Central memory CD8-positive, alpha-beta T cell (primary cell): ENCODE measurements around the gene ADAM8.
"Not testable (repeated sequence)": the region's sequence is repeated elsewhere in the genome, so short reads cannot be mapped to it uniquely, and the experiment has no call there.

ENCODE experiments used
- ATAC-seq: fragments of 150-1000 bp; cut with Tn5 transposase; replicated peaks from 2 replicates; pipeline ENCODE4 v1.10.0; 2022; ENCODE audit warnings: mild to moderate bottlenecking, moderate FRiP score, moderate number of reproducible peaks; ENCODE audit not compliant: poor library complexity, severe bottlenecking; ENCODE audit errors: extremely low read depth
- DNase-seq, 2 donors: peaks; one replicate each; pipeline ENCODE4 v3.0.0; 2021; ENCODE audit warnings: low spot score in 2 of 2
- H3K27ac Mint-ChIP-seq: one replicate; pipeline ENCODE4 v1.8.0; 2022; ENCODE audit warnings: low read depth, mild to moderate bottlenecking, moderate library complexity, mixed read lengths
- H3K27me3 Mint-ChIP-seq: one replicate; pipeline ENCODE4 v1.8.0; 2022; ENCODE audit warnings: mixed read lengths
- H3K36me3 Mint-ChIP-seq: one replicate; pipeline ENCODE4 v1.8.0; 2022; ENCODE audit warnings: mild to moderate bottlenecking, moderate library complexity, mixed read lengths; ENCODE audit not compliant: insufficient read depth
- H3K4me1 Mint-ChIP-seq: one replicate; pipeline ENCODE4 v1.8.0; 2022; ENCODE audit warnings: mixed read lengths
- H3K4me3 Mint-ChIP-seq: one replicate; pipeline ENCODE4 v1.8.0; 2022; ENCODE audit warnings: mild to moderate bottlenecking, moderate library complexity, mixed read lengths
- H3K9me3 Mint-ChIP-seq: one replicate; pipeline ENCODE4 v1.8.0; 2022; ENCODE audit warnings: mixed read lengths

ADAM8 gene

GRCh38 chr10:133267293-133267692 lies 9.4 kb downstream of the ADAM8 start:
- ATAC-seq, result no peak
- DNase-seq, result no peak
- peaks cover 33% of the 10 kb centered on the region for H3K36me3 Mint-ChIP-seq
- H3K4me1 Mint-ChIP-seq, result peaks cover 20% of the 10 kb centered on the region
- H3K4me3 Mint-ChIP-seq, result no peak overlapping the region
- H3K27ac Mint-ChIP-seq, result no peak overlapping the region
- H3K27me3 Mint-ChIP-seq, result no peaks in the 10 kb centered on the region
- H3K9me3 Mint-ChIP-seq, result no peaks in the 10 kb centered on the region

- H3K4me1 Mint-ChIP-seq, result peaks cover 21% of the 10 kb centered on the region
- ATAC-seq, result no peak
- H3K9me3 Mint-ChIP-seq, result no peaks in the 10 kb centered on the region
- peak overlapping the region; percentile 90 for H3K27ac Mint-ChIP-seq
- H3K36me3 Mint-ChIP-seq, result peaks cover 30% of the 10 kb centered on the region
- no peaks in the 10 kb centered on the region for H3K27me3 Mint-ChIP-seq
- H3K4me3 Mint-ChIP-seq, result no peak overlapping the region
- DNase-seq, result no peak
Measured at GRCh38 chr10:133266056-133266795, 10.4 kb downstream of the ADAM8 start.

DNA sequence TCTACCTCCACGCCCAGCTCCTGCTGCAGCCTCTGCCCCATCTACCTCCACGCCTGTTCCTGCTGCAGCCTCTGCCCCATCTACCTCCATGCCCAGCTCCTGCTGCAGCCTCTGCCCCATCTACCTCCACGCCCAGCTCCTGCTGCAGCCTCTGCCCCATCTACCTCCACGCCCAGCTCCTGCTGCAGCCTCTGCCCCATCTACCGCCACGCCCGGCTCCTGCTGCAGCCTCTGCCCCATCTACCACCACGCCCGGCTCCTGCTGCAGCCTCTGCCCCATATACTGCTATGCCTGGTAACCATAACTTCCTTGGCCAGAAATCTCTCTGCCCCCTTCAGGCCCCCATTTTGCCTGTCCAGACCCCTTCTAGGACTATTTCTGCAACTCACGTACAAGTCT lies 11.6 kb downstream of the ADAM8 start:
- DNase-seq, H3K9me3 Mint-ChIP-seq, ATAC-seq, H3K27me3 Mint-ChIP-seq: not testable (repeated sequence)
- H3K4me1 Mint-ChIP-seq, result peaks cover 33% of the 10 kb centered on the region
- peak overlapping the region; percentile 90 for H3K27ac Mint-ChIP-seq
- H3K36me3 Mint-ChIP-seq, result peaks cover 22% of the 10 kb centered on the region
- H3K4me3 Mint-ChIP-seq, result peak overlapping the region; percentile 72

DNA sequence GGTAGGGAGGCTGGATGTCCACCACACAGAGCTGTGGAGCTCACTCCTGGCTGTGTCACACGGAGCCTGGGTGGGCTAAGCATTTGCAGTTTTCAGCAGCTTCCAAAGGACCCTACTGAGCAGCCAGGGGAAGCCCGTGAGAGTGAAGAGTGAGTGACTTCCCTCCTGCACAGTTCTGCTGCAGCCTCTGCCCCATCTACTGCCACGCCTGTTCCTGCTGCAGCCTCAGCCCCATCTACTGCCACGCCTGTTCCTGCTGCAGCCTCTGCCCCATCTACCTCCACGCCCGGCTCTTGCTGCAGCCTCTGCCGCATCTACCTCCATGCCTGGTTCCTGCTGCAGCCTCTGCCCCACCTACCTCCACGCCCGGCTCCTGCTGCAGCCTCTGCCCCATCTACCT lies 12.2 kb downstream of the ADAM8 start:
- Mint-ChIP-seq H3K4me3 (peak overlapping the region; percentile 72), H3K4me1 (peaks cover 39% of the 10 kb centered on the region), H3K9me3 (no peaks in the 10 kb centered on the region), H3K27ac (peak overlapping the region; percentile 90), H3K27me3 (no peaks in the 10 kb centered on the region), H3K36me3 (peaks cover 22% of the 10 kb centered on the region)
- ATAC-seq (peak; percentile 50), DNase-seq (no peak)

GRCh38 chr10:133263674-133264073 lies 13.0 kb downstream of the ADAM8 start:
- H3K4me3 Mint-ChIP-seq, result peak overlapping the region; percentile 72
- no peaks in the 10 kb centered on the region for H3K9me3 Mint-ChIP-seq
- H3K27me3 Mint-ChIP-seq, result no peaks in the 10 kb centered on the region
- peak overlapping the region; percentile 90 for H3K27ac Mint-ChIP-seq
- peaks cover 45% of the 10 kb centered on the region for H3K4me1 Mint-ChIP-seq
- DNase-seq (no peak), ATAC-seq (no peak)
- H3K36me3 Mint-ChIP-seq, result peaks cover 23% of the 10 kb centered on the region

DNA sequence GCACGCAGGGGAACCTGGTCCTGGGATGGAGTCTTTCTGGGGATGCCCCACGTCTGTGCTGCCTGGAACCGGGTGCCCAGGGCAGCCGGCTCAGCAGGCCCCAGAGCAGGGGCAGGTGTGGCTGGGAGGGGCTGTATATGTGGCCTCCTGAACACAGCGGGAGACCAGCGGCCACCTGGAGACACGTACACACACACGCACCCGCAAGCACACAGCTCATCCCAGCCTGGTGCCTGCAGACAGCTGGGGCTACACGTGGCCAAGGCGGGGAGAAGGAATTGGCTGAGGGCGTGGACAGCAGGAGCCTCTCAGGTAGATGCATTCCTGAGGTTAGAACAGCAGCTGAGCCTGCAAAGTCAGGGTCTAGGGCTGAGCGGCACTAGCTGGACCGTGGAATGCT lies 14.0 kb downstream of the ADAM8 start:
- DNase-seq (no peak), ATAC-seq (no peak)
- H3K4me3 Mint-ChIP-seq, result peak overlapping the region; percentile 36
- no peak overlapping the region for H3K27ac Mint-ChIP-seq
- H3K36me3 Mint-ChIP-seq, result peaks cover 23% of the 10 kb centered on the region
- no peaks in the 10 kb centered on the region for H3K9me3 Mint-ChIP-seq
- no peaks in the 10 kb centered on the region for H3K27me3 Mint-ChIP-seq
- peaks cover 52% of the 10 kb centered on the region for H3K4me1 Mint-ChIP-seq

DNA sequence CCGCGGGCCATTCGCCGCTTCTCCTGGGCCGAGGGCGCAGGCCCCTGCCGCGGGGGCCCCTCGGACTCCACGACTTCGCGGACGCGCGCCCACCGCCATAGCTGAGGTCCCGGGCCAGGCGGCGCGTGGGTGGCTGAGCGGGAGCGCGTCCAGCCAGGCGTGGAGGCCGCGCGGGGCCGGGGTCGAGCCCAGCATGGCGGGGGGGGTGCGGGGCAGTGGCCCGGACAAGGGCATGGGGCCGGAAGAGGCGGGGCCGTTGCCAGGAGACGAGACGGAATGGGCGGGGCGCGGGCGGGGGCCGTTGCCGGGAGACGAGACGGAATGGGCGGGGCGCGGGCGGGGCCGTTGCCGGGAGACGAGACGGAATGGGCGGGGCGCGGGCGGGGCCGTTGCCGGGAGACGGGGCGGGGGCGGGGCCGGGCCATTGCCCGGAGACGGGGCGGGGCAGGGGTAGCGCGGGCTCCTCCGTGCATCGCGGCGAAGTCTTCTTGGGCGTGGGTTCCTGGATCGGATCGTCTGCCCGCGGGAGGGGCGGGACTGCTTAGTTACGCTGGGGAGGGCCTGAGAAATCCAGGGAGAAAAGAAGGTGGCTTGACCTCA lies 14.8 kb downstream of the ADAM8 start:
- no peaks in the 10 kb centered on the region for H3K27me3 Mint-ChIP-seq
- DNase-seq (peak; percentile 62), ATAC-seq (peak; percentile 45)
- peaks cover 18% of the 10 kb centered on the region for H3K36me3 Mint-ChIP-seq
- peaks cover 56% of the 10 kb centered on the region for H3K4me1 Mint-ChIP-seq
- no peaks in the 10 kb centered on the region for H3K9me3 Mint-ChIP-seq
- H3K27ac Mint-ChIP-seq, result peak overlapping the region; percentile 90
- H3K4me3 Mint-ChIP-seq, result peak overlapping the region; percentile 74

DNA sequence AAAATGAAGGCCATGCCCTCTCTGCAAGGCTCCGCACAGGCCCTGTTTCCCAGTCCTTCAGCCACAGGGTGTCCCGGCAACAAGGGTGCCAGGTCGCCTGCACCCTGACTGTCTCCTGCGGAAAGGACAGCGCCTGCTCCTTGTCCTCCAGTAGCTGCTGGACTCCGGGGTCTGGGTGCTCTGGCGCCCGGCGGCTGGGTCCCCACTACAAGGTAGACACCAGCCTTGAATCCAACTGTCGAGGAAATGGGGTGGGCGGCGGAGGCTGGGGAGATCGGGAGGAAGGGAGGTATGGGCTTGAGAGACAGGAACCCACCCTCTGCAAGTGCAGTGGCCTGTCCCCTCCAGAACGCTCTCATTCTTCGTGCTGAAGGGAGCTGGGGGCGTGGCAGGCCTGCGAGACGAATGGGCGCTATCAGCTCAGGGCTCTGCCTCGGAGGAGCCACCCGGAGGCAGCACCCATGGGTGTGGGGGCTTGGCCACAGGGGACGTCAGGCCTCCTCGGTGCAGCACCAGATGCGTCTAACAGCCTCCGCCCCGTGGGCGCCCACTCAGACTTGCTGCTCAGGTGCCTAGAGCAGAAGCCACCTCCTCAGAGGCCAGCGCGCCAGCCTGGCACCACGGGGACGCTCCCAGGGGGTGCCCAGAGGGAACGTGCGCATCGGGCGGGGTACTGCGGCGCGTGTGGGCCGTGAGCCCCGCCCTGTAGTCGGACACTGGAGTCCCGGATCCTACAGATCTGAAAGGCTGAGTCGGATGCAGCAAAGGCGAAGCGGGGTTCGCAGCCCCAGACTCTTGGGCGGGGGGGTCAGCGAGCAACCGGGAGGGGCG lies 15.6 kb downstream of the ADAM8 start:
- DNase-seq (peak; percentile 55 to 65), ATAC-seq (peak; percentile 52)
- Mint-ChIP-seq H3K4me1 (peaks cover 56% of the 10 kb centered on the region), H3K27ac (peak overlapping the region; percentile 90), H3K36me3 (peaks cover 18% of the 10 kb centered on the region), H3K27me3 (no peaks in the 10 kb centered on the region), H3K4me3 (peak overlapping the region; percentile 74), H3K9me3 (no peaks in the 10 kb centered on the region)

GRCh38 chr10:133259602-133259989 lies 17.1 kb downstream of the ADAM8 start:
- ATAC-seq, result no peak
- peak overlapping the region; percentile 90 for H3K27ac Mint-ChIP-seq
- H3K27me3 Mint-ChIP-seq, result no peaks in the 10 kb centered on the region
- H3K36me3 Mint-ChIP-seq, result peaks cover 12% of the 10 kb centered on the region
- no peaks in the 10 kb centered on the region for H3K9me3 Mint-ChIP-seq
- peak overlapping the region; percentile 74 for H3K4me3 Mint-ChIP-seq
- DNase-seq, result no peak
- peaks cover 48% of the 10 kb centered on the region for H3K4me1 Mint-ChIP-seq

DNA sequence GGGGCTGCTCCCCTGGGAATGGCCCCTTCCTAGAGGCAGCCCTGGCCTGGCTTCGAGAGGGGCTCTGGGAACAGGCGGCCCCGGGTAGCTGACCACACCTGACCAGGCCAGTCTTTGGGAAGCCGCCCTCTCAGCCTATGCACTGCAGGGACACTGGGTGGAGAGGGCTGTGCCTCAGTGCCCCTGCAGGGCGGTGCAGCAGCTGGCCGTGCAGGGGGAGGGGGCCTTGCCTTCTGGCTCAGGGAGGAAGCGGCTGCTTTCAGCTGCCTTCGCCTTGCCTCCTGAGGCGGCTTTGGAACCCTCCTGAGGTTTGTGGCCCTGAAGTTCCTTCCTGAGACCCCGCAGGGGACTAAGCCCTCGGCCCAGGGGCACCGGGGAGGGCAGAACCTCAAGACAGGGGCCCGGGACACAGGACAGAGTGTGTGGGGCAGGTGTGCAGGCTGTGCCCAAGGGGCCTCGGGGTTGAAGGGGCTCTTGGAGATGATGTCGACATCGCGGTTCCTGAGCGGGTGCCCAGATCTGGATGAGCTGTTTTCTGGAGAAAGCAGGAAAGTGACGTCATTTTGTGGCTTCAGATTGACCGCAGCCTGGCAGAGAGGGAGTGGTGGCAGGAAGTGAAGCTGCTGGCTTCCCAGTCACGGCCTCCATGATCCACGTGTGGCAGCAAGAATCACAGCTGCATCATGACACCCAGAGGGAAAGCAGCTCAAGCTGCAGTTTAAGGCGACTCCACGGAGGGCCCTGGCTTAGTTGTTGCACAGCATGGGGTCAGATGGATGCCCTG lies 17.7 kb downstream of the ADAM8 start:
- peaks cover 42% of the 10 kb centered on the region for H3K4me1 Mint-ChIP-seq
- peak in 1 of 2 donors; percentile 54 for DNase-seq

DNA sequence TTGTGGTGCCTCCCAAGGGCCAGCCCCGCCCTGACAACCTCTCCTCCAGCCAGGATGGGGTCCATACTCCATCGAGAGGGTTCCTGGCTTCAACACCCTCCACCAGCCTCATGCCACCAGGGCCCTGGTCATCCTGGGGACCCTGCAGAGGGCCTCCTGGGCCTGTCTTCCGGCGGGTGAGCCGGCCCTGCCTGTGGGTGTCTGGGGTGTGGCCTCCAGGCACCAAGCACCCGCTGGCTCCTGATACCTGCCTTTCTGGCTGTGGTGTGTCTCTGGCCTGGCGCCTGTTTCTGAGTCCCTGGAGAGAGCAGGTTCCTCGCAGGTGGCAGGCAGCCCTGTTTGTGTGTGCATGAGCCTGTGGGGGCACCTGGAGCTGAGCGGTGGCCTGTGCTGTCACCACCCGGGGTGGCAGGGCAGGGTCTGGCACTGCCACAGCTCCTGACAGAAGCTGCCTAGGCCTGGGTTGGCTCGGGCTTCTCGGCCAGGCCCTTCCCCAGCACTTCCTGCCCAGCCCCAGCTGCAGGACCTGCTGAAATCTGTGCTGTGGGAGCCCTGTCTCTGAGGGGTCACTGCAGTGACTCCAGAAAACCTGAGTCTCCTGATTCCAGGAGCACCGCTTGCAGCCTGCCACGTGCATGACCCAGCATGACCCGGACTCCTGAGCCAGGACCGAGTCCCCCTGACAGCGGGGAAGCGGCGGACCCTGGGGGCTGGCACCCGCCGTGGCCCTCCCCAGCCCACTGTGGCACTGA lies 18.4 kb downstream of the ADAM8 start:
- Mint-ChIP-seq H3K36me3 (peaks cover 6% of the 10 kb centered on the region), H3K9me3 (no peaks in the 10 kb centered on the region), H3K27ac (no peak overlapping the region), H3K4me1 (peaks cover 36% of the 10 kb centered on the region), H3K4me3 (peak overlapping the region; percentile 53), H3K27me3 (no peaks in the 10 kb centered on the region)
- ATAC-seq (no peak), DNase-seq (no peak)

More for the DNA sequence above, 17.7 kb downstream of the ADAM8 start:
- peak overlapping the region; percentile 90 for H3K27ac Mint-ChIP-seq
- no peaks in the 10 kb centered on the region for H3K27me3 Mint-ChIP-seq
- peaks cover 7% of the 10 kb centered on the region for H3K36me3 Mint-ChIP-seq
- H3K9me3 Mint-ChIP-seq, result no peaks in the 10 kb centered on the region
- ATAC-seq, result peak; percentile 33
- peak overlapping the region; percentile 74 for H3K4me3 Mint-ChIP-seq
